Activated CD4-positive, CD25-positive, alpha-beta regulatory T cell treated with anti-CD3 and anti-CD28 coated beads, Interleukin-2, amount 50 U/mL, for 72 hours (primary cell): Measurements from ENCODE around the gene CADPS.

ENCODE experiments used
- DNase-seq: peaks from one replicate; pipeline ENCODE4 v3.0.0; 2021

Gene CADPS

DNA sequence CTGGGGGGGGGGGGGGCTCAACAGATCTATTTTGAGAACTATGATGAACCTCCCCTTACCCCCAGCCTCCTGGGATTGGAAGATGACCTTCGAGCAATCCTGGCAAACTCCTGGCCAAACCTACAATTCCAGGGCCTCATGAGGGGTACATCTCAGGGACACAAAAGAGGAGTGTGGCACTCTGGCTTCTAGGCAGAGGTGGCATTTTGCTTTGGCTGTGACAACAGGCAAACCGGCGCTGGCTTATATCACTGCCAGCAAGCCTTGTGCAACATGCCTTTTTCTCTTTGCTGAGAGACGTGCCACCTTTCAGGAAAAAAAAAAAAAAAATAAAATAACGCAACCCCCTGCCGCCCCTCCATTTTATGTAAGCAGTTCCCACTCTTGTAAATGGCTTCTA is 470.1 kb downstream of the CADPS start:
- DNase-seq = no peak

DNA sequence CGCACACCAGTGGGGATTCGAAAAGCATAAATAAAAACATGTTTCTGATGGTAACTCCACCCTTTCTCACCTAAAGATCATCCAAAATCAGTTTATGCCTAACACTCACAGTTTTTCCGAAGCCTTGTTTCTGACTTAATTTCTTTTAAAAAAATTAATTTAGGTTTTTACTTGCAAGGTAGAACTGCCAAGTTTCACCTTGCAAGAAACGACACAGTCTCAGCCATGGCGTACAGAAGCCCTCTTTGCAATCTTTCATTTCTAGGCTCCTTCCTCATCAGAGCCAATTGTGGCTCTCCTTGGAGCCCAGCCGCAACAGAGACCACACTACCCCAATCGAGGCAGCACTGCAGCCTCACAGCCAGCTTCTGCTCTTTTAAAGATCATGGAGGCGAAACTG is 470.9 kb downstream of the CADPS start:
- no peak for DNase-seq

DNA sequence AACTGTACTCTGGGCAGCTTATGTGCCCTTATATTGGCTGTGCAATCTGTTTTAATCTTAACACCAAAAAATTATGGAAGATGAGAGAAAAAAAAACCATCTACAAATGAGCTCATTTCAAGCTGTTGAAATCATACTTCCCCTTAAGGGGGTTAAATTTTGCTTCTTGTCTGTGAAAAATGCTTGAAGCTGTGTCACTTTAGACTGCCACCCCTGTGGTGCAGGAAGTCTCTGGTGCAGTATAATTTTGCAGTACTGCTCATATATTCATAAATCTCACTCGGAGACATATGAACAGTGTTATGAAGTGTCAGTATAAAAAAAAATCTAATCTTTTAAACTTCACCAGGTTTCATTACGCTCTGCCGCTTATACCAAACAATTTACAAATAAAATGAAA is 471.5 kb downstream of the CADPS start:
- DNase-seq = no peak

DNA sequence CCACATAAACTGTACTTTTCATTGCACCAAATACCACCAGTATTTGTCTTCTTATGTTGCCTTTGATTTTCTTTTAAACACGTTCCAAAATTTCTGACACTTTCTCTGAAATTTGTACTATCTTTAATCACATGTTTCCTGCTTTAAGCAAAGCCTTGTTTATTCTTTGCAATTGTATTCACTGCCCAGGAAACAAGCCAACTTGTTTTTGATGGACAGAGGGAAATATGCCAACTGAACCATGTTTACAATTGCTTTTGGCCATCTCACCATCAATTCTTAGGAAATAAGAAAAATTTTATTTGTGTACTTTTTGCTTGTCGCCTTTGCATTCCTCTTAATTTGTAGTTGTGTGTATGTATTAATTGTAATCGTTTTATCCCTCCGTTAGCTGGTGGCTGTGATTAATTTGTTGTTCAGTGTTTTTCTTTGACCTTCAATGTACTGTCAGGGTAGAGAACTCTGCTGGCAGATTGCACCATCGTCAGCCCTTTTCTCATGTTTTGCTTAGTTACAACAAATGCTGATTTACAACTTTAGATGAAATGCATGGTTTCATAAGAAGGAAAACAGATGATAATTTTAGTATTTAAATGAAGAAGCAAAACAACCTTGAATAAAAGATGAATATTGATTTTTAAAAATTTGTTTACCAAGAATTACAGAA is 482.5 kb downstream of the CADPS start:
- DNase-seq = no peak

DNA sequence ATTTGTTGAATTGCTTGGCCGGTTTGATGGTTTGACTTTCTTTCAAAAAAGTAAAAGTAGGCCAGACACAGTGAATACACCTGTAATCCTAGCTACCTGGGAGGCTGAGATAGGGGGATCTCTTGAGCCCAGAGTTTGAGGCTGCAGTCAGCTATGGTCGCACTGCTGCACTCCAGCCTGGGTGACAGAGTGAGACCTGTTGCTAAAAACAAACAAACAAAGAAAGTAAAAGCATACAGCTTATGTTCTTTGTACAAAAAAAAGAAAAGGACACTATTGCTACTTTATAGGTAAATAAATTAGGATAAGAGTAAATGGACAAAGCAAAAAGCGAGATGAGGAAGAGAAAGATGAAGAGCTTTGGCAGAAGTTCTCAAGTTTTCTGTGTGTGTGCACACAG is 488.0 kb downstream of the CADPS start:
- no peak for DNase-seq

DNA sequence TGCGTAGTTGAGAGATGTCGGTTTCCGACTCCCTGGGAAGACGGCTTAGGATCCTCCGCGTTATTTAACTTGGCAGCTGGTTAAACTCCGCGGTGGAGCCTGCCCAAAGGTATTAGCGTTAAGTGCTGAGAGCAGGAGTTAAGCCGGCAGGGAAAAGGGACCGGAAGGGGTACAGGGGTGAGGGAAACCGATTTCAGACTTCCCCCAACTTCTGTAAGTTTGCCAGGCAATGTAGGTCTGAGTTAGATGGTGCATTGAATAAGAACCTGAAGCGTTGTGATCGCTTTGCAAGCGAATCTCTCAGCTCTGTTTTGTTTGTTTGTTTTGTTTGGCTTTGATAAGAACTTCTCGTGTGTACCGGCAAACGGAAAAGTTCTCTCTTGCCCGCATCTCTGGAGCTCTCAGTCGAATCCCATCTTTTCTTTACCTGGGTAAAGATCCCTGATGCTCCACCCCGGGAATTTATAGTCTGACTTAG is 495.9 kb downstream of the CADPS start:
- DNase-seq = no peak

DNA sequence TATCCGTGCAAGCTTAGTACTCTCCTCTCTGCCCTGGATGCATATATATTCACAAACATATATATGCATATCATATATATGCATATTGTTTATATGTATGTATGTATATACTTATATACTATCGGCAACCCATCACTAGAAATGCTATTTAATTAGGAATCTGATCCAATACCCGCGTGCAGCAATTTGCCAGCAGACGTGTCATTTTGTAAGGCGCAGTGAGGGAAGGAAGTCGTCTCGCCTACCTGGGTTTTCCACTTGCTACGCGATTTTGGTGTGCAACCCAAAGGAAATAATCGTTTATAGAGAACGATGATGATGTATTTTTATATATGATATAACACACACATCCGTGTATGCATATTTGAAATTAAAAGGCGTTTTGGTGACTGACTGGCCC is 496.3 kb downstream of the CADPS start:
- DNase-seq = no peak

DNA sequence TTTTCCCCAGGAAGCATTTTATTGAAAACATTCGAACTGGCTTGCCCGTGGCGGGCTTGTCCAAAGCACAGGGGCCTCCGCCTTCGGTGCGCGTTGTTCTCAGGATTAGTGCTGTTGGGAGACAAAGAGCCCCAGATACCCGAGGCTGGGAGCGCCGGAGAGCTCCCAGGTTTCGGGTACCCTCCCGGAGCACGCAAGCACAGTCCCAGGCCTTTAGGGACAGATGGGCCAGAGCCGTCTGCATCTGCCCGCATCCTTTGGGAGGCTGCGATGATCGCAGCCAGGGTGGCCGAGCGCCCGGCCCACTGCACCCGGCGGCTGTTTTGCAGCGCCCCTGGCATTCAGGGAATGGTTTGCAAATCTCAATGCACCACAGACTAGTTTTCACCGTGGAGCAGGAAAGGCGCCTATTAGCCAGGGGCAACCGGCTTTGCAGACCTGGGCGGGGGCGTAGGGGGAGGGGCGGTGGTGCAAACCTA is 496.9 kb downstream of the CADPS start:
- DNase-seq = no peak

DNA sequence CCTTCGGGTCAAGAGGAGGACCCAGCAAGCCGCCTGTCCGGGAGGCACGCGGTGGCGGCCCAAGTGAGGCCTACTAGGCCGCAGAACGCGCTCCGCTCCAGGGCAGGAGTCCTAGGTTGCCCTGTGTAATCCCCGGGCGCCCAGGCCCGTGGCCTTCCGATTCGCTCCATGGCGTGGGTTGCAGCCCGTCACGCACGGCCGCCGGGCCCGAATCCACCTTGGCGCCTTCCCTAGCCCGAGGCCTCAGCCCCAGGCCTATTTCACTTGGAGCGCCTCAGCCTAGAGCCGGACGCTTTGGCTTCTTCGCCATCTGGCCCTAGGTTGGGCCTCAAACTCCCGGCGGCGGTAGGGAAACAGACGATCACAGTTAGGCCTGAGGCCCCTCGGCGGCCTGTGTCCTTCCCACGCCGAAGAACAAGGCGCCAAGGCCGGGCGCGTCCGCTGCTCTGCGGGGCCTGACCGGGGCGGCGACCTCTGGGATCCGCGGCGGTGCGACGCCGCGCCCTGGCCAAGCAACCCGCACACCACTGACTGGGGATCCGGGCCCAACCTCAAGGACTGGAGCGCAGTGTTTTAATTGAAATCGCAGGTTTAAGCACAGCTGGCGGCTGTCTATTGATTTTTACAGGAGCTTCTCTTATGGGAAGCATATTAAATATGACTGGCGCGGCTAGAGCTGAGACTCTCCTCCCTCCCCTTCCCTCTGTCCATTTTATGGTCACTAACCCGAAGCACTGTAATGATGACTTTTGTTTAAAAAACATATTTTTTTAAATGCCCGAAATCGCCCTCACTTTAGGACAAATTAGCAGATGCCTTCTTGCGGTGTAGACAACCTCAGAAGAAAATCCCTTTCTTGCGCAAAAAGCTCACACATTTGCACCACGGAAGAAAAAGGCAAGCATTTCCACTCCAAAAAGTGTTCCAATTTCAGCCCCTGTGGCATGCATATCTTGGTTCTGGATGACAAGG is 498.0 kb downstream of the CADPS start:
- no peak for DNase-seq

DNA sequence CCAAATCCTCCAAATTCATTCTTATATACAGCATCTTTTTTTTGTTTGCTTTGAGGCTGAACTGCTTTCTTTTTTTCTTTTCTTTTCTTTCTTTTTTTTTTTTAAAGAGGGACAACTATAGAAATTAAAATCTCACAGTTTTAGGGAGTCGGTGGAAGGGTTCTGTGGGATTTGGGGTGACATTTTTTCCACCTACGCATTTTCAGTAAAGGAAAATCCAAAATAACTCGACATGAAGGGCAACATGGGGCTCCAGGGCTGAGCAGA is 498.8 kb downstream of the CADPS start:
- no peak for DNase-seq

DNA sequence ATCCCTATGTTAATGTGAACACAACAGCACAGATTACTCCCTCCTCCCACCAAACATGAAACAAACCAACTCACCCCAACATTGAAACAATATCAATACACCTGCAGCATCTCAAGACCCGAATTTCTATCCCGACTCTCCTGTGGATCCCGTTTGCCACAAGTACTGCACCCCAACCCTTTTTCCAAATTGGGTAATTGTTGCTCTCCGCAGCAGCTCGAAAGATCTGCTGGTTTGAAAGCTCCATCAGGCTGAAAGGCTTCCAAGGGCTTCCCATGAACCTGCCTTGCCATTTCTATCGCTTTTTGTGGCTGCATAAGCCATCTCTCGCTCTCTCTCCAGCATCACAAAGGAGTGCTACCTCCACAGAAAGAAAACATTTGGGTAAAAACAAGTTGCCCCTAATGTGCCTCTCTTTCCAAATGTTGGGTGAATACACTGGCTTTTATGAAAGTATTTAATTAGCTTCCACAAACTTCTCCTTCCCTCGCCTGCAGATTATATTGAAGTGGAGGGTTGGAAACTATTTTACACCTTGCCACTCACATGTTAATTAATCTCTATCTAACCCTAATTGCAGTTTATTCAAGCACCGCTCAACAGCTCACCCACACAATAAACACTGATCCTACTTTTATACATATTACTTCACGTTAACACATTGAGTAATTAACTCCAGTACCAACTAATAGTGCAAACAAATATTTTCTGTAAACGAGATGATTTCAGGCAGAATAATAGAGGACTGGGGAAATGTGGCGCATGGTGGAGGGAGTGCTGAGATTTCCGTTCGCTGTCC is 499.4 kb downstream of the CADPS start:
- DNase-seq = no peak

DNA sequence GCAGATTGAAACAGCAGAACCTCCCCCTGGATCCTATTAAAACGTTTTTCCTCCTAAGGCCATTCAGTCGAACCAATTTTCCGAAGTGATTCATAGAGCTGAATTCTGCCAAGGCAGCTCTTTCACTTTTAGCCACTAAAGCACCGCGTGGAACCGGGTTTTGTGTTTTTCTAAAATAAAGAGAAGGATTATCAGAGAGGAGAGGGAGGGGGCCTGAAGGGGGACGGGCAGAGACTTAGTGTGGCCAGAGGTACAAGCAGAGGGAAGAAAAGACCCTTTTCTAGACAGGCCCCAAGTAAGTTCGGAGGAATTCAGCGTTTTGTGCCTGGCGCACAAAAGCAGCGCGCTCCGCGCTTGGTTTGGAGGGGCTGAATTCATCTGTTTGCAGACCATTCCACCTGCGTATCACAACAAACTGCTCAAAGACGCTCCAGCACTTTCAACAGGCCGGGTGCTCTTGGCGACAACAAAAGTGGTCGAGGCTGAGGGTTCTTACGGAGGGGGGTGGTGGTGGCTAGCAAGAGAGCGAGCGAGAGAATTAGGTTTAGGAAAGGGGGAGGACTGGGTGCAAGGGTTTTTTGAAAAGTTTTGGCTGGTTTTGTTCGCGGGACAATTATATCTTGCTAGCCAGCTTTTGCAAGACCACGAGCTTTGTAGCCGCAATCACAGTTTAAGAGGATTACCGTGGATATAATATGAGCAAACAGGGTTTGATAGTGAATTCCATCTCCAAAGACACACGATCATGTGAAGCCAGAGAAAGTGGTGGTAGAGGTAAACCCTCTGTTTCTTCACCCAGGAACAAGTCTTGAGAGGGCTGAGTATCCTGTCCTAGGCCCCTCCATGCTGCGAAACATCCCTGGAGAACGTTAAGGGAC is 500.6 kb downstream of the CADPS start:
- no peak for DNase-seq

DNA sequence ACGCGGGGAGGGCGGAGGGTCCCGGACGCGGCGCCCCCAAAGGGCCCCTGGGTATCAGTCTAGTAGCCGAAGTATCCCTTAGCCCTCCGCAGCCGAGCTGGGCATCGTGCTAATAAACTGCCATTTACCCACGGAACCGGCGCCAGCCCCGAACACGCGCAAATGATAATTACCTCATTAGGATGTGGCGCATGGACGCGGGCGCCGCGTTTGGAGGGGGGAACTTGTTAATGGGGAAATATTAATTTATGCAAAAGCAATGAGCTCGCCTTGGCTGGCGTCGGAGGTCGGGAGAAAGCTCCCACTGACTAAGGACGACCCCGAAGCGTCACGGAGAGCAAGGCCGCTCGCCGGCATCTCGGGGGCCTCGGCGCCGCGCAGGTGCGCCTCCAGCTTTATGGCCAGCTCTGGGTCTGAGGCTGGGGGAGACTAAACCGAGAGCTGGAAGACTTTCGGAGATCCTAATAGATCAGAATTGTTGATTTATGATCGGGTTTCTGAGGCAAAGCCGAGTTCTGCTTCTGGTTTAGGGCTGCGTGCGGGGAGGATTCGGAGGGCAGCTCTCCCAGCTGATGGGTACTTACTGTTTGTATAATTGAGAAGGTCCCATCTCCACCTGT is 501.4 kb downstream of the CADPS start:
- no peak for DNase-seq

DNA sequence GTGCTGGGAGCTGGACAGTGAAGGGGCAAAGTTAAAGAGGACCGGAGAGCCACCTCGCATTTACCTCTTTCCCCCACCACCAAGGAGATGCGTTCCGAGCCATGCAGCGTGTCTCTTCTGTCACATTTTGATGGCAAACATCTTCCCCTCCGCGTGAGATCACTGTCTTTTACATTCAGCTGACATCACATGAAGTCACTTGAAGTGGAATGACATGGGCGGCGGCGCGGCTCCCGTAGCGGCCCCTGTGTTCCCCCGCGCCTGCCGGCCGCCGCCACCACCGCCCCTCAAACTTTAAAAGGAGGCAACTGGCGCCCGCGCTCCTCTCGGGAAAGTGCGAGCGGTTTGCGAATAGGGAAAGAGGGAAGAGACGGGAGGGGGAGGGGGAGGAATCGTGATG is 502.0 kb downstream of the CADPS start, which contains the start of gene FEZF2:
Gene FEZF2 (minus strand): TSS at position 336 of the 400 bp plus-strand sequence. CDS start 682 bp downstream, outside the sequence.
- no peak for DNase-seq

DNA sequence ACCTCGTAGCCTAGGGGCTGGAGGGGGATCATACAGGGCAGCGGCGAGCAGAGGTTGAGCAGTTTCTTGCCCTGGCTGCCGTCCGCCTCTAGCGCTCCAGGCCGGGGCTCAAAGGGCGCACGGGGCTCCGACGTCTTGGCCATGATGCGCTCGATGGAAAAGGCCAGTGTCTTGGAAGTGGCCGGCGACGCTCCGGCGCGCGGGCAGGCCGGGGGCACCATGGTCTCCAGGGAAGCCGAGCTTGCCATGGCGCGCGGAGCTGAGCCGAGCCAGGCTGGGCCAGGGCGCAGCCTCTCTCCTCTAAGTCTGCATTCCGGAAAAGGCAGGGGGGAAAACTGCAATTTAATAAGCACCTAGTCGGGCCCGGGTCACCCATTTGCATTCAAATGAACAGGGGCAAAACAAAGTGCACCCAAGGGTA is 502.6 kb downstream of the CADPS start:
- DNase-seq = no peak

DNA sequence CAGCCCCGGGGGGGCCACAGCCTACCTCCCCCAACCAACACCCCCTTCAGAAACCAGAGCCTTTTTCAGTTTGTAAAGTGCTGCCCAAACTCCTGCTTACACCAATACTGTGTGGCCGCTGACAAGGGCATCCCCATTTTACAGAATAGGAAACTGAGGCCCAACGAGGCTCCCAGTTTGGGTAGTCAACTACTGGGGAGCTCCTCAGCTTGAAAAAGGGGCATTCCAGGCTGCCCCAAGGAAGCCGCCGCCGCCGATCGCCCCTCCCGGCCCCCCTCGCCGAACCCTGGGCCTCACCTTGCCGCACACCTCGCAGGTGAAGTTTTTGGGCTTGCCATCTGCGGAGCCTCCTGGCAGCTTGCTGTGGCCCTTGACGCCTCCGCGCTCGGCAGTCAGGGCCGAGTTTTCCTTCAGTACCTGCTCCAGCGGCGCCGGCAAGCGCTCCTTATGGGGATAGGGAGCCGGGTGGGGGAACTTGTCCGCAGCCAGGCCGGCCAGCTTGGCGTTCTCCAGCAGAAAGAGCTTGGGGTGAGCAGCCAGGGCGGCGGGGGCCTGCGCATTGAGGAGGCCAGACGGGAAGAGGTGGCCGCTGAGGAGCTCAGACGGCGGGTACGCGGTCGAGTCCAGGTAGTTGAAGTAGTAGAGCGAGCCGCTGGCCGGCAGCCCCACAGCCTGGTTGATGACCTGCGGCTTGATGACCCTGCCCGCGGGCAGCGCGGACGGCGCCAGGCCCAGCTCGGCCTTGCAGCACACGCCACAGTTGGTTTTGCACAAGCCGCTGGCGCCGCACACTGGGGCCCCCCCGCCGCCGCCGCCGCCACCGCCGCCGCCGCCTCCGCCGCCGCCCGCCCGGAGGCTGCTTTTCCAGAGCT is 503.3 kb downstream of the CADPS start:
- no peak for DNase-seq

DNA sequence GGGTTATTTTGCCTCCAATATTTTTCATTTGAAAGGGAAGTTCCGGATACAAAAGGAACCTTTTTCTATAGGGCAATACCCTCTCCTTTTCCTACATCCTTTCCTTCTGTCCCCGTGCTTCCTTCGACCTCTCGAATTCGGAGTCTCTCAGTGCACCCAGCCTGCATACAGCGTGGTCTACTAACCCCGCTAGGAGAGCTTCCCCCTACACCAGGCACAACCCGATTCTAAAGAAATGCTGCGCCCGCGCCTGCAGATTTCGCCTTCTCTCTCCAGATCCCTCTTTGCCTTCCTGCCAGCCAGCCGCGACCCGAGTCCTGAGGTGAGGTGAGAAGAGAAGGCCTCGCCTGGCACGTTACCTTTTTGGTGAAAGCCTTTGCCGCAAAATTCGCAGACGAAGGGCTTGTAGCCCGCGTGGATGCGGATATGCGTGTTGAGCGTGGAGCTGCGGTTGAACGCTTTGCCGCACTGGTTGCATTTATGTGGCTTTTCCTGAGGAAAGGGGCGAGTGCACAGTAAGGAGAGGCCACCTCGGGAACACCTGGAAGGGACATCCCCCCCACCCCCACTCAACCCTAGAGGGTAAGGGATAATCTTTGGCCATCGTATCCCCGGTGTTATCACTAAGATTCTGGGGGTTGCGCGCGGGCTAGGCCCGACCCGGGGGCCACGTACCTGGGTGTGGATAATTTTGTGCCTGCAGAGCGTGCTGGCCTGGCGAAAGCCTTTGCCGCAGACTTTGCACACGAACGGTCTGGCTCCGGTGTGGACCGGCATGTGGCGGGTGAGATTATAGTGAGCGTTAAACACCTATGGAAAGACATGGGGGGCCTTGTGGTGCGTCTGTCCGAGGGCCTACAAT is 504.1 kb downstream of the CADPS start:
- DNase-seq = no peak

DNA sequence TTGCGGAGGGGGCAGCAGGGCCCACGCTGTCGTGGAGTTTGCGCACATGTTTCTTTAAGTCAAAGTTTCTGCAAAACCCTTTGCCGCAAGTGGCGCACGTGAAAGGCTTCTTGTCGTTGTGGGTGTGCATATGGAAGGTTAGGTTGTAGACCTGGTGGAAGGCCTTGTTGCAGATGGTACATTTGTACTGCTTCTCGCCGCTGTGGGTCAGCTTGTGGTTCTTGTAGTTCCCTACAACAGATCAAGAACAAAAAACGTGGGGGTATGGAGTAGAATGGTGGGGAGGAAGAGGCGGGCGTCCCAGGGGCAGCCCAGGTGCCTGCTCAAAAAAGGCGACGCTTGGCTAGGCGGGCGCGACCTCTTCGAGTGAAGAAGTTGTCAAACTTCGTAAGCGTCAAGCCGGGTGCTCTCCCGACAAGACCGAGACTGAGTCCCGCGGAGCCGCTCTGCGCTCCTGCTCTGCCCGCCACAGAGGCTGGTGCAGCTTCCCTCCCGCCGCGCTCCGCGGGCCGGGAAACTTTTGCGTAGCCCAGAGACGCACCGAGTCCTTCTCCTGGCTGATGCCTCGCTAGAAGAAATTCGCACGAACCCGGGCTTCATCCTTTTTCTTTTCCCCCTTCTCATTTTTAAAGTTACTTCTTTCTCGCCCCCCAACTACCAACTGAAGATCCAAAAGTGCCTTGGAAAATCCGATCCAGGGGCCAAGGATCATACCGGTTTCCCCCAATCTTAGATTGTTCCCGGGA is 504.9 kb downstream of the CADPS start:
- no peak for DNase-seq

DNA sequence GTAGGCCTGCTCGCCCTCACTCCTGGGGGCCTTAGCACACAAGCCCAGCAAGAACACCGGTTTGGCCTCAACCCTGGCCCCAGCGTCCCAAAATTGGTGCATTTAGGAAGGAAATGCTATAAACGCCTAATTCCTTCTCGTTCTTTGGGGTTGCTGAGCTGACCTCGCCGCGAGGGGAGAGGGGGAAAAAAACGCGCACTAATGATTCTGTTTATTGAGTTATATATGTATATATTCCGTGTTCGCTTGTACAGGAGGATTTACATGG is 505.8 kb downstream of the CADPS start:
- DNase-seq = no peak
